HG03039 (cell line): Measurements from ENCODE around the gene HMGXB4.

ENCODE experiments used
- ATAC-seq: cut with Tn5 transposase; IDR thresholded peaks from one replicate; pipeline ENCODE4 v1.9.1; 2021; ENCODE audit warnings: mild to moderate bottlenecking, moderate library complexity; ENCODE audit not compliant: unreplicated experiment

HMGXB4 gene

GRCh38 chr22:35324762-35325161, 67.5 kb downstream of the HMGXB4 start:
- ATAC-seq = no peak

- no peak for ATAC-seq
These were observed 67.9 kb downstream of the HMGXB4 start for GRCh38 chr22:35325209-35325608.

- no peak for ATAC-seq
These were observed 69.7 kb downstream of the HMGXB4 start for GRCh38 chr22:35326854-35327562.

GRCh38 chr22:35327690-35328471, 70.6 kb downstream of the HMGXB4 start:
- no peak for ATAC-seq

- ATAC-seq = no peak
These were observed 71.2 kb downstream of the HMGXB4 start for GRCh38 chr22:35328472-35328885.

- ATAC-seq = no peak
These were observed 72.0 kb downstream of the HMGXB4 start for GRCh38 chr22:35329114-35329847.

- ATAC-seq = no peak
These were observed 73.1 kb downstream of the HMGXB4 start for GRCh38 chr22:35330258-35330861.

GRCh38 chr22:35332278-35332677, 75.0 kb downstream of the HMGXB4 start:
- no peak for ATAC-seq

- no peak for ATAC-seq
These were observed 75.9 kb downstream of the HMGXB4 start for GRCh38 chr22:35333220-35333619.

GRCh38 chr22:35334004-35334403, 76.7 kb downstream of the HMGXB4 start:
- no peak for ATAC-seq

- ATAC-seq = no peak
These were observed 78.2 kb downstream of the HMGXB4 start for GRCh38 chr22:35335468-35335867.

- no peak for ATAC-seq
These were observed 78.9 kb downstream of the HMGXB4 start for GRCh38 chr22:35335936-35336781.

GRCh38 chr22:35337932-35338331, 80.6 kb downstream of the HMGXB4 start:
- ATAC-seq = no peak

GRCh38 chr22:35341090-35341874, 84.0 kb downstream of the HMGXB4 start:
- no peak for ATAC-seq

GRCh38 chr22:35342390-35342789, 85.1 kb downstream of the HMGXB4 start:
- no peak for ATAC-seq

- ATAC-seq = no peak
These were observed 86.6 kb downstream of the HMGXB4 start for GRCh38 chr22:35343664-35344550.

- no peak for ATAC-seq
These were observed 87.8 kb downstream of the HMGXB4 start for GRCh38 chr22:35344956-35345690.
